ENCODE data around the gene CUX1. TPM values are rescaled to one million over a fixed set of nuclear protein-coding genes. Genes with fewer than 3 reads are reported as not detected.

The CUX1 gene
- total and polyA plus RNA-seq, 7 experiments from 2014 or later = 10.1 to 81.6 (median 42.5) TPM

GRCh38 chr7:102306916-102307677 lies 489.7 kb downstream of the CUX1 start:
- Mint-ChIP-seq H3K4me3 (peak overlapping the region in 1 of 10 donors; percentile 23), H3K27me3 (no peaks in the 10 kb centered on the region), H3K27ac (peak overlapping the region in 1 of 9 donors; percentile 55), H3K4me1 (peaks cover 0 to 17% (median 0%) of the 10 kb centered on the region in 7 donors), H3K9me3 (no peaks in the 10 kb centered on the region), H3K36me3 (no peaks in the 10 kb centered on the region)
- Histone ChIP-seq H3K9me3 (ENCODE audit: control insufficient read depth in 2 of 3, low read length in 3 of 3) (no peaks in the 10 kb centered on the region), H3K27me3 (ENCODE audit: control insufficient read depth in 2 of 2, insufficient read depth in 2 of 2, low read length in 2 of 2) (no peaks in the 10 kb centered on the region), H3K36me3 (ENCODE audit: control insufficient read depth in 2 of 3, insufficient read depth in 3 of 3, low read length in 3 of 3) (no peaks in the 10 kb centered on the region), H3K27ac (ENCODE audit: low read depth, low read length) (no peak overlapping the region), H3K4me1 (ENCODE audit: control insufficient read depth in 2 of 2, insufficient read depth in 2 of 2, low read length in 2 of 2) (peaks cover 0 to 10% of the 10 kb centered on the region in 2 donors), H3K4me3 (ENCODE audit: low read length) (no peak overlapping the region)
- POLR2A ChIA-PET = no interaction called here
- CTCF ChIA-PET = interaction anchor here (0.6 kb wide), 1 partner anchor 820 kb away, joined by 3 read pairs; no protein-coding TSS in a partner anchor
- DNase-seq = peak in 1 of 9 donors; percentile 44
- intact Hi-C loops (cut with micrococcal nuclease) = no loop called here
- ATAC-seq = peak; percentile 82

DNA sequence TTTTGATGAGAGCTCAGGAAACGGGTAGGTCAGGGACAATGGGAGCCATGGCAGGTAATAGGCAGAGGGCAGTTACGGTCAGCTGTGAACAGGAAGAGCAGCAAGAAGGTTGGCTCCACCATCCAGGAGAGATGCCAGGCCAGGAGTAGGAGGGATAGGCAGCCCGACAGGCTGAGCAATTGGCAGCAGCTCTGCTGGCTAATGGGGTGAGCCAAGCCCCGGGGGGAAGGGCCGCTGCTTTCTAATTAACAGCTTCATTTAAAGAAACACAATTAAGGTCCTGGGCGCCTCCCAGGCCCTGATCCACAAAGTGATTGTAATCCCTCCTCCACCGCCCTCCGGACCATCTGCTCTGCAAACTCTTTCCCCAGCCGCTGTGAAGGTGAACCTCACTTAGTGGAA lies 493.0 kb downstream of the CUX1 start:
- H3K4me1 ChIP-seq (ENCODE audit: control insufficient read depth in 2 of 2, insufficient read depth in 2 of 2, low read length in 2 of 2) = peaks cover 0 to 10% of the 10 kb centered on the region in 2 donors
- no peak for DNase-seq
- no peak overlapping the region for H3K4me3 ChIP-seq (ENCODE audit: low read length)
- POLR2A ChIA-PET = no interaction called here
- ATAC-seq = no peak
- peaks cover 0 to 4% (median 0%) of the 10 kb centered on the region in 5 donors for H3K36me3 Mint-ChIP-seq
- H3K27me3 Mint-ChIP-seq = no peaks in the 10 kb centered on the region
- no peaks in the 10 kb centered on the region for H3K9me3 Mint-ChIP-seq
- H3K27ac ChIP-seq (ENCODE audit: low read depth, low read length) = no peak overlapping the region
- no peaks in the 10 kb centered on the region for H3K27me3 ChIP-seq (ENCODE audit: control insufficient read depth in 2 of 2, insufficient read depth in 2 of 2, low read length in 2 of 2)
- peaks cover 0 to 15% (median 0%) of the 10 kb centered on the region in 7 donors for H3K4me1 Mint-ChIP-seq
- intact Hi-C loops (cut with micrococcal nuclease) = no loop called here
- CTCF ChIA-PET = interaction anchor here (0.6 kb wide), 1 partner anchor 79 kb away, joined by 5 read pairs; no protein-coding TSS in a partner anchor
- no peaks in the 10 kb centered on the region for H3K9me3 ChIP-seq (ENCODE audit: control insufficient read depth in 2 of 3, low read length in 3 of 3)
- H3K27ac Mint-ChIP-seq = no peak overlapping the region
- no peaks in the 10 kb centered on the region for H3K36me3 ChIP-seq (ENCODE audit: control insufficient read depth in 2 of 3, insufficient read depth in 3 of 3, low read length in 3 of 3)
- H3K4me3 Mint-ChIP-seq = no peak overlapping the region

GRCh38 chr7:102312317-102312716 lies 494.9 kb downstream of the CUX1 start:
- no peaks in the 10 kb centered on the region for H3K27me3 ChIP-seq (ENCODE audit: control insufficient read depth in 2 of 2, insufficient read depth in 2 of 2, low read length in 2 of 2)
- H3K36me3 ChIP-seq (ENCODE audit: control insufficient read depth in 2 of 3, insufficient read depth in 3 of 3, low read length in 3 of 3) = no peaks in the 10 kb centered on the region
- CTCF ChIA-PET = interaction anchor here (0.6 kb wide), 1 partner anchor 88 kb away, joined by 5 read pairs; no protein-coding TSS in a partner anchor
- Mint-ChIP-seq H3K9me3 (peaks cover 0 to 3% (median 0%) of the 10 kb centered on the region in 11 donors), H3K27ac (no peak overlapping the region), H3K27me3 (no peaks in the 10 kb centered on the region), H3K4me1 (peaks cover 0 to 6% (median 0%) of the 10 kb centered on the region in 7 donors), H3K36me3 (peaks cover 0 to 4% (median 0%) of the 10 kb centered on the region in 5 donors), H3K4me3 (no peak overlapping the region)
- ATAC-seq (no peak), DNase-seq (no peak)
- H3K27ac ChIP-seq (ENCODE audit: low read depth, low read length) = no peak overlapping the region
- no peaks in the 10 kb centered on the region for H3K9me3 ChIP-seq (ENCODE audit: control insufficient read depth in 2 of 3, low read length in 3 of 3)
- no peaks in the 10 kb centered on the region for H3K4me1 ChIP-seq (ENCODE audit: control insufficient read depth in 2 of 2, insufficient read depth in 2 of 2, low read length in 2 of 2)
- intact Hi-C loops (cut with micrococcal nuclease) = no loop called here
- H3K4me3 ChIP-seq (ENCODE audit: low read length) = no peak overlapping the region
- POLR2A ChIA-PET = interaction anchor here (0.6 kb wide), 1 partner anchor 77 kb away, joined by 4 read pairs; no protein-coding TSS in a partner anchor

DNA sequence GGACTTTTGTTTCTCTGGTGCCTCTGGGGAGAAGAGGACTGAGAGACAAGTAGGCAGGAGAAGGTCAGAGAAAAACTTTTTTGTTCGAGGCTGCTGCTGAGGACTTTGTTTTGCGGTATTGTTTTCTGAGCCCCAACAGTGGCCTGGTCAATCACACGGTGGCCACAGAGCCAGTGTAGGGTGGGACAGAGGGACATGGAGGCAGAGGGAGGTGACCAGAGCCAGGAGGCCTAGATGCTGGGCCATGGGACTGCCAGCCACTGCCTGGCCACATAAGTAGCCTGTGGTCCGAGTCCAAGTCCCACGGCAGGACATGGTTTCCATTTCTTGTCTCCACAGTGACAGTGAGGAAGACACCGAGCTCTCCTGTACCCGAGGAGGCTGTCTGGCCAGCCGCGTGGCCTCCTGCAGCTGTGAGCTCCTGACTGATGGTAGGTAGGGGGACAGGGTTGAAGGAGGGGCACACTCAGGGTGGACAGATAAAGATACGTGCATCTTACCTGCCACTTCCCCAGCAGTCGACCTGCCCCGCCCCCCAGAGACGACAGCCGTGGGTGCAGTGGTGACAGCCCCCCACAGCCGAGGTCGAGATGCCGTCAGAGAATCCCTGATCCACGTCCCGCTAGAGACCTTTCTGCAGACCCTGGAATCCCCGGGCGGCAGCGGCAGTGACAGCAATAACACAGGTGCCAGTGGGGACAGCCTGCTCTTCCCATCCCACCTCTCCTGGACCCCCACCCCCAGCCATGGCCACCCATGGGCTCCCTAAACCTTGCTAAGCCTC lies 496.8 kb downstream of the CUX1 start:
- POLR2A ChIA-PET = no interaction called here
- Histone ChIP-seq H3K27me3 (ENCODE audit: control insufficient read depth in 2 of 2, insufficient read depth in 2 of 2, low read length in 2 of 2) (no peaks in the 10 kb centered on the region), H3K36me3 (ENCODE audit: control insufficient read depth in 2 of 3, insufficient read depth in 3 of 3, low read length in 3 of 3) (no peaks in the 10 kb centered on the region), H3K4me3 (ENCODE audit: low read length) (no peak overlapping the region), H3K27ac (ENCODE audit: low read depth, low read length) (no peak overlapping the region), H3K9me3 (ENCODE audit: control insufficient read depth in 2 of 3, low read length in 3 of 3) (no peaks in the 10 kb centered on the region), H3K4me1 (ENCODE audit: control insufficient read depth in 2 of 2, insufficient read depth in 2 of 2, low read length in 2 of 2) (no peaks in the 10 kb centered on the region)
- H3K27me3 Mint-ChIP-seq = no peaks in the 10 kb centered on the region
- peaks cover 0 to 4% (median 0%) of the 10 kb centered on the region in 5 donors for H3K36me3 Mint-ChIP-seq
- ATAC-seq (no peak), DNase-seq (no peak)
- intact Hi-C loops (cut with micrococcal nuclease) = no loop called here
- H3K9me3 Mint-ChIP-seq = peaks cover 0 to 3% (median 0%) of the 10 kb centered on the region in 11 donors
- no peak overlapping the region for H3K4me3 Mint-ChIP-seq
- no peak overlapping the region for H3K27ac Mint-ChIP-seq
- CTCF ChIA-PET = no interaction called here
- H3K4me1 Mint-ChIP-seq = peaks cover 0 to 2% (median 0%) of the 10 kb centered on the region in 7 donors

GRCh38 chr7:102317231-102318059 lies 500.0 kb downstream of the CUX1 start:
- H3K4me3 ChIP-seq (ENCODE audit: low read length) = no peak overlapping the region
- no peaks in the 10 kb centered on the region for H3K27me3 ChIP-seq (ENCODE audit: control insufficient read depth in 2 of 2, insufficient read depth in 2 of 2, low read length in 2 of 2)
- DNase-seq = no peak
- H3K27me3 Mint-ChIP-seq = peaks cover 0 to 3% (median 2%) of the 10 kb centered on the region in 5 donors
- no peak overlapping the region for H3K27ac ChIP-seq (ENCODE audit: low read depth, low read length)
- intact Hi-C loops (cut with micrococcal nuclease) = no loop called here
- ChIA-PET POLR2A (no interaction called here), CTCF (interaction anchor here (0.6 kb wide), 1 partner anchor 229 kb away, joined by 3 read pairs; no protein-coding TSS in a partner anchor)
- H3K4me1 Mint-ChIP-seq = peaks cover 0 to 3% (median 0%) of the 10 kb centered on the region in 7 donors
- peaks cover 0 to 4% (median 0%) of the 10 kb centered on the region in 5 donors for H3K36me3 Mint-ChIP-seq
- peak overlapping the region in 1 of 9 donors; percentile 55 for H3K27ac Mint-ChIP-seq
- no peaks in the 10 kb centered on the region for H3K9me3 ChIP-seq (ENCODE audit: control insufficient read depth in 2 of 3, low read length in 3 of 3)
- peaks cover 0 to 3% (median 0%) of the 10 kb centered on the region in 11 donors for H3K9me3 Mint-ChIP-seq
- H3K4me1 ChIP-seq (ENCODE audit: control insufficient read depth in 2 of 2, insufficient read depth in 2 of 2, low read length in 2 of 2) = no peaks in the 10 kb centered on the region
- H3K36me3 ChIP-seq (ENCODE audit: control insufficient read depth in 2 of 3, insufficient read depth in 3 of 3, low read length in 3 of 3) = no peaks in the 10 kb centered on the region
- H3K4me3 Mint-ChIP-seq = no peak overlapping the region
- no peak for ATAC-seq

- DNase-seq (no peak), ATAC-seq (no peak)
- no peak overlapping the region for H3K27ac Mint-ChIP-seq
- no peaks in the 10 kb centered on the region for H3K27me3 ChIP-seq (ENCODE audit: control insufficient read depth in 2 of 2, insufficient read depth in 2 of 2, low read length in 2 of 2)
- H3K4me3 Mint-ChIP-seq = no peak overlapping the region
- ChIA-PET CTCF (no interaction called here), POLR2A (no interaction called here)
- H3K27ac ChIP-seq (ENCODE audit: low read depth, low read length) = no peak overlapping the region
- H3K4me3 ChIP-seq (ENCODE audit: low read length) = no peak overlapping the region
- H3K4me1 Mint-ChIP-seq = peaks cover 0 to 3% (median 0%) of the 10 kb centered on the region in 7 donors
- H3K4me1 ChIP-seq (ENCODE audit: control insufficient read depth in 2 of 2, insufficient read depth in 2 of 2, low read length in 2 of 2) = no peaks in the 10 kb centered on the region
- H3K9me3 Mint-ChIP-seq = peaks cover 0 to 3% (median 0%) of the 10 kb centered on the region in 11 donors
- no peaks in the 10 kb centered on the region for H3K9me3 ChIP-seq (ENCODE audit: control insufficient read depth in 2 of 3, low read length in 3 of 3)
- peaks cover 0 to 4% (median 0%) of the 10 kb centered on the region in 5 donors for H3K36me3 Mint-ChIP-seq
- H3K27me3 Mint-ChIP-seq = peaks cover 0 to 8% (median 6%) of the 10 kb centered on the region in 5 donors
- no peaks in the 10 kb centered on the region for H3K36me3 ChIP-seq (ENCODE audit: control insufficient read depth in 2 of 3, insufficient read depth in 3 of 3, low read length in 3 of 3)
- intact Hi-C loops (cut with micrococcal nuclease) = no loop called here
Measured at GRCh38 chr7:102318482-102318971, 501.1 kb downstream of the CUX1 start.
